Body of pancreas (tissue), 4 donors: ENCODE results near the gene BTBD9. TPM values are rescaled to one million over a fixed set of nuclear protein-coding genes. Genes with fewer than 3 reads are reported as not detected.

Source experiments
- ATAC-seq: fragments of 150-250 bp; one replicate; pipeline ENCODE4 v1.9.1; 2016
- DNase-seq, 4 donors: peaks; one replicate each; pipeline ENCODE4 v3.0.0-alpha.2; 2019
- H3K27ac ChIP-seq, 4 donors: fragments of 200-600 bp; sonication (generic); 1 replicate in 3 of 4; 2 replicates in 1 of 4; pipeline versions ENCODE4 v1.5.1 to v1.6.1; 2016 to 2019; ENCODE audit warnings: mild to moderate bottlenecking in 1 of 4, mixed read lengths in 1 of 4, moderate library complexity in 1 of 4
- H3K27me3 ChIP-seq, 2 donors: fragments of 200-600 bp; sonication (generic); one replicate each; pipeline ENCODE4 v1.6.0; 2016; ENCODE audit warnings: mild to moderate bottlenecking in 1 of 2
- H3K36me3 ChIP-seq, 2 donors: fragments of 200-600 bp; sonication (generic); replicated peaks in 1 of 2; 2 replicates each; pipeline ENCODE4 v1.5.1; 2016; ENCODE audit warnings: low read depth in 2 of 2; ENCODE audit not compliant: insufficient read depth in 1 of 2
- H3K4me1 ChIP-seq: fragments of 200-600 bp; sonication (generic); one replicate; pipeline ENCODE4 v1.6.0; 2016
- H3K4me3 ChIP-seq, 2 donors: fragments of 200-600 bp; sonication (generic); 1 replicate in 1 of 2; 2 replicates in 1 of 2; pipeline ENCODE4 v1.5.1; 2016 to 2019
- H3K9me3 ChIP-seq, 3 donors: fragments of 200-600 bp; sonication (generic); 1 replicate in 2 of 3; 2 replicates in 1 of 3; pipeline ENCODE4 v1.5.1; 2016
- POLR2A ChIP-seq, 3 donors: fragments of 450-650 bp; IDR thresholded peaks; one replicate each; pipeline ENCODE4 v1.6.1; 2016; ENCODE audit warnings: antibody characterized with exemption in 3 of 3, mild to moderate bottlenecking in 2 of 3
- WGBS, 2 donors: methylation state at CpG; one replicate each; pipeline ENCODE4 v1.1.5; 2017; 5-methylcytosine and 5-hydroxymethylcytosine counted together
- intact Hi-C: fragments of 100-400 bp; cut with DNase I; formaldehyde crosslinking; loops from one replicate; pipeline ENCODE4 v1.15.1; 2023
- total RNA-seq, 2 donors: library from RNA; depleted of rRNA; stranded (reverse); fragments of >200 nt; gene quantifications; one replicate each; pipeline ENCODE4 v1.1.0, GENCODE V29; 2016
- TF ChIP-seq, protein P1 (sequence below), 7 experiments: fragments of 450-650 bp in 4 of 7; fragments of 200-600 bp in 3 of 7; sonication (generic) in 3 of 7; IDR thresholded peaks; one replicate each; pipeline ENCODE4 v1.5.1; 2016 to 2019; ENCODE audit warnings: antibody characterized with exemption in 7 of 7

The BTBD9 gene
- total RNA-seq, 2 donors from 2014 or later, result 11.9 to 29.3 TPM

- no peak overlapping the region for H3K4me3 ChIP-seq
- 92 to 100% methylated on average over 1 of the region's 1 CpG for WGBS, 2 donors
- H3K36me3 ChIP-seq, result no peaks in the 10 kb centered on the region
- TF ChIP-seq POLR2A (IDR thresholded peaks at IDR 0.05), result no peak
- TF ChIP-seq, protein P1, sequence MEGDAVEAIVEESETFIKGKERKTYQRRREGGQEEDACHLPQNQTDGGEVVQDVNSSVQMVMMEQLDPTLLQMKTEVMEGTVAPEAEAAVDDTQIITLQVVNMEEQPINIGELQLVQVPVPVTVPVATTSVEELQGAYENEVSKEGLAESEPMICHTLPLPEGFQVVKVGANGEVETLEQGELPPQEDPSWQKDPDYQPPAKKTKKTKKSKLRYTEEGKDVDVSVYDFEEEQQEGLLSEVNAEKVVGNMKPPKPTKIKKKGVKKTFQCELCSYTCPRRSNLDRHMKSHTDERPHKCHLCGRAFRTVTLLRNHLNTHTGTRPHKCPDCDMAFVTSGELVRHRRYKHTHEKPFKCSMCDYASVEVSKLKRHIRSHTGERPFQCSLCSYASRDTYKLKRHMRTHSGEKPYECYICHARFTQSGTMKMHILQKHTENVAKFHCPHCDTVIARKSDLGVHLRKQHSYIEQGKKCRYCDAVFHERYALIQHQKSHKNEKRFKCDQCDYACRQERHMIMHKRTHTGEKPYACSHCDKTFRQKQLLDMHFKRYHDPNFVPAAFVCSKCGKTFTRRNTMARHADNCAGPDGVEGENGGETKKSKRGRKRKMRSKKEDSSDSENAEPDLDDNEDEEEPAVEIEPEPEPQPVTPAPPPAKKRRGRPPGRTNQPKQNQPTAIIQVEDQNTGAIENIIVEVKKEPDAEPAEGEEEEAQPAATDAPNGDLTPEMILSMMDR (IDR thresholded peaks at IDR 0.05), result no peak
- H3K27ac ChIP-seq, result no peak overlapping the region
- no peaks in the 10 kb centered on the region for H3K9me3 ChIP-seq
- intact Hi-C loops, result loop anchor here (10.0 kb wide), 1 partner anchor 701 kb away; no protein-coding TSS in a partner anchor
- no peaks in the 10 kb centered on the region for H3K4me1 ChIP-seq
- ATAC-seq (no peak), DNase-seq (no peak)
- no peaks in the 10 kb centered on the region for H3K27me3 ChIP-seq
Measured at GRCh38 chr6:38485488-38485887, 154.2 kb downstream of the BTBD9 start.

DNA sequence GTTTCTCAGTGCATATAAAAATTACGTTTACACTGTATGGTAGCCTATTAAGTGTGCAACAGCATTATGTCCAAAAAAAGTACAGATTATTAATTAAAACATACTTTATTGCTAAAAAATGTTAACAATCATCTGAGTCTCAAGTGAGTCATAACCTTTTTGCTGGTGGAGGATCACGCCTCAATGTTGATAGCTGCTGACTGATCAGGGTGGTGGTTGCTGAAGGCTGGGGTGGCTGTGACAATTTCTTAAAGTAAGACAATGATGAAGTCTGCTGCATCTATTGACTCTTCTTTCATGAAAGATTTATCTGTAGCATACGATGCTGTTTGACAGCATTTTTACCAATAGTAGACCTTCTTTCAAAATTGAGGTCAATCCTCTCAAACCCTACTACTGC, 155.1 kb downstream of the BTBD9 start:
- Histone ChIP-seq H3K36me3 (no peaks in the 10 kb centered on the region), H3K9me3 (no peaks in the 10 kb centered on the region), H3K27ac (no peak overlapping the region), H3K27me3 (no peaks in the 10 kb centered on the region), H3K4me3 (no peak overlapping the region), H3K4me1 (no peaks in the 10 kb centered on the region)
- intact Hi-C loops, result loop anchor here (10.0 kb wide), 1 partner anchor 700 kb away; no protein-coding TSS in a partner anchor
- WGBS, 2 donors, result 90 to 98% methylated on average over 3 of the region's 3 CpGs
- ATAC-seq, result no peak
- DNase-seq, result no peak
- TF ChIP-seq POLR2A (IDR thresholded peaks at IDR 0.05), result no peak
- TF ChIP-seq, protein P1 (IDR thresholded peaks at IDR 0.05), result no peak

DNA sequence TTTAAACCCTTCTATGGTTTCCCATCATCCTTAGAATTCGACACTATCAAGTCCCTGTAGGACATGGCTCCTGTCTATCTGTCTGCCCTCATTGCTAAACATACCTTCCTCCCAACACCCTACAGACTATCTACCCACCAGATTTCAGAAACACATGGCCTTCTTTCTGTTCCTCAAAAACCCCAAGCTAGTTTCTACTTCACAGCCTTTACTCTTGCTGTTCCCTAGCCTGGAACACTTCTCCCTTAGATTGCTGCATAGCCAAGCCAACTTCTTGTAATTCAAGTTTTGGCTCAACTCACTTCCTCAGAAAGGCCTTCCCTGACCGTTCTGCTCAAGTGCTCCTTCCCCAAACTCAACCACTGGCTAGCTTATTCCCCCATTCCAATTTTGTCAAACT, 156.2 kb downstream of the BTBD9 start:
- Histone ChIP-seq H3K4me1 (no peaks in the 10 kb centered on the region), H3K9me3 (no peaks in the 10 kb centered on the region), H3K36me3 (no peaks in the 10 kb centered on the region), H3K27me3 (no peaks in the 10 kb centered on the region), H3K27ac (no peak overlapping the region), H3K4me3 (no peak overlapping the region)
- no peak for ATAC-seq
- 81 to 87% methylated on average over 2 of the region's 2 CpGs for WGBS, 2 donors
- intact Hi-C loops, result loop anchor here (10.0 kb wide), 1 partner anchor 699 kb away; no protein-coding TSS in a partner anchor
- peak in 1 of 4 donors; percentile 30 for DNase-seq
- TF ChIP-seq POLR2A (IDR thresholded peaks at IDR 0.05), result no peak
- TF ChIP-seq, protein P1 (IDR thresholded peaks at IDR 0.05), result no peak

- Histone ChIP-seq H3K4me3 (no peak overlapping the region), H3K9me3 (no peaks in the 10 kb centered on the region), H3K36me3 (no peaks in the 10 kb centered on the region), H3K4me1 (no peaks in the 10 kb centered on the region), H3K27me3 (no peaks in the 10 kb centered on the region), H3K27ac (no peak overlapping the region)
- DNase-seq (no peak), ATAC-seq (no peak)
- WGBS, 2 donors, result 89 to 96% methylated on average over 1 of the region's 1 CpG
- intact Hi-C loops, result loop anchor here (10.0 kb wide), 1 partner anchor 698 kb away; no protein-coding TSS in a partner anchor
- TF ChIP-seq POLR2A (IDR thresholded peaks at IDR 0.05), result no peak
- TF ChIP-seq, protein P1 (IDR thresholded peaks at IDR 0.05), result no peak
Measured at GRCh38 chr6:38482466-38482865, 157.3 kb downstream of the BTBD9 start.

GRCh38 chr6:38481851-38482250, 157.9 kb downstream of the BTBD9 start:
- ATAC-seq, result no peak
- 85 to 89% methylated on average over 4 of the region's 4 CpGs for WGBS, 2 donors
- no peak for TF ChIP-seq POLR2A (IDR thresholded peaks at IDR 0.05)
- TF ChIP-seq, protein P1 (IDR thresholded peaks at IDR 0.05), result no peak
- no peak for DNase-seq
- no peak overlapping the region for H3K27ac ChIP-seq
- H3K4me1 ChIP-seq, result no peaks in the 10 kb centered on the region
- H3K36me3 ChIP-seq, result no peaks in the 10 kb centered on the region
- H3K4me3 ChIP-seq, result no peak overlapping the region
- H3K9me3 ChIP-seq, result no peaks in the 10 kb centered on the region
- intact Hi-C loops, result loop anchor here (10.0 kb wide), 1 partner anchor 697 kb away; no protein-coding TSS in a partner anchor
- no peaks in the 10 kb centered on the region for H3K27me3 ChIP-seq
